Upper lobe of left lung (tissue), 6 donors: ENCODE results near the gene CACNB2. TPM values are rescaled to one million over a fixed set of nuclear protein-coding genes. Genes with fewer than 3 reads are reported as not detected.

ENCODE experiments used
- ATAC-seq, 2 donors: fragments of 200-7000 bp; cut with Tn5 transposase; one replicate each; pipeline ENCODE4 v1.9.1; 2022; ENCODE audit warnings: mild to moderate bottlenecking in 2 of 2, moderate library complexity in 2 of 2; ENCODE audit not compliant: low FRiP score in 2 of 2
- DNase-seq, 2 donors: peaks; one replicate each; pipeline ENCODE4 v3.0.0-alpha.2; 2019 to 2020
- H3K27ac ChIP-seq, 4 donors: fragments of 200-600 bp; sonication (generic); one replicate each; pipeline ENCODE4 v1.5.1; 2016 to 2019
- H3K27me3 ChIP-seq, 4 donors: fragments of 200-600 bp; sonication (generic); one replicate each; pipeline ENCODE4 v1.5.1; 2017 to 2019
- H3K36me3 ChIP-seq, 4 donors: fragments of 200-600 bp; sonication (generic); one replicate each; pipeline ENCODE4 v1.5.1; 2016 to 2019
- H3K4me1 ChIP-seq, 4 donors: fragments of 200-600 bp; sonication (generic); one replicate each; pipeline ENCODE4 v1.5.1; 2018 to 2019
- H3K4me3 ChIP-seq, 4 donors: fragments of 200-600 bp; sonication (generic); one replicate each; pipeline ENCODE4 v1.5.1; 2017 to 2019; ENCODE audit warnings: mild to moderate bottlenecking in 2 of 4, moderate library complexity in 1 of 4
- H3K9me3 ChIP-seq, 4 donors: fragments of 200-600 bp; sonication (generic); one replicate each; pipeline ENCODE4 v1.5.1; 2018 to 2019
- EP300 ChIP-seq, 4 donors: sonication (generic); formaldehyde crosslinking; IDR thresholded peaks; one replicate each; pipeline ENCODE4 v1.5.1; 2017; ENCODE audit warnings: antibody characterized with exemption in 4 of 4, control low read depth in 2 of 4
- POLR2A ChIP-seq, 4 donors: fragments of 450-650 bp; IDR thresholded peaks; one replicate each; pipeline ENCODE4 v1.5.1; 2016 to 2017; ENCODE audit warnings: antibody characterized with exemption in 4 of 4, mild to moderate bottlenecking in 2 of 4
- POLR2AphosphoS5 ChIP-seq, 2 donors: sonication (generic); formaldehyde crosslinking; IDR thresholded peaks; one replicate each; pipeline ENCODE4 v1.5.1; 2017; ENCODE audit warnings: antibody characterized with exemption in 2 of 2
- WGBS, 2 donors: methylation state at CpG; one replicate each; pipeline ENCODE4 v1.1.5; 2017 to 2018; 5-methylcytosine and 5-hydroxymethylcytosine counted together
- total RNA-seq, 6 donors: library from RNA; depleted of rRNA in 4 of 6; stranded (reverse); fragments of >200 nt in 4 of 6; gene quantifications; one replicate each; pipeline versions ENCODE4 v1.1.0 to v1.2.1, GENCODE V29; 2016 to 2021
- TF ChIP-seq, protein P1 (sequence below), 6 experiments: fragments of 450-650 bp in 4 of 6; fragments of 200-600 bp in 2 of 6; sonication (generic) in 2 of 6; IDR thresholded peaks; one replicate each; pipeline ENCODE4 v1.5.1; 2016 to 2019; ENCODE audit warnings: antibody characterized with exemption in 6 of 6
- donor health status: DM: no; HTN: no; CAD: no; lungs with moderate emphysema.
- donor health status: DM: no; HTN: yes; CAD: no; lungs with severe emphysema.

The CACNB2 gene
- total RNA-seq, 6 donors from 2014 or later, result 1.4 to 6.3 (median 2.9) TPM

DNA sequence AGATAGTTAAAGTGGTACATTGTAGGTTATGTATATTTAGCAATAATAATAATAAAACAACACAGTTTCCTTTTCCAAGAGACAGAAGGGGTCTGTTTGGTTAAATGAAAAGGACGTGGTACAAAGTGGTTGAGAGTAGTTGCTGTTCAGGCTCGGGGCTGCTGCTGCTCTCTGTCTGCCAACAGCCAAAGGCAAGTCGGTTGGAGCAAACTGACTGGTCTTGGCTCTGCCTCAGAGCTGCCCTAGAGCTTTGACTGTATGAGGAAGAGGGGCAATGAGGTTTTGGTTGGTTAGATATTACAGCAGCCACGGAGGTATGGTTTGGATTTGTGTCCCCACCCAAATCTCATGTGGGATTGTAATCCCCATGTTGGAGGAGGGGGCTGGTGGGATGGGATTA is 95.3 kb downstream of the CACNB2 start:
- H3K4me3 ChIP-seq, result no peak overlapping the region
- TF ChIP-seq, protein P1, sequence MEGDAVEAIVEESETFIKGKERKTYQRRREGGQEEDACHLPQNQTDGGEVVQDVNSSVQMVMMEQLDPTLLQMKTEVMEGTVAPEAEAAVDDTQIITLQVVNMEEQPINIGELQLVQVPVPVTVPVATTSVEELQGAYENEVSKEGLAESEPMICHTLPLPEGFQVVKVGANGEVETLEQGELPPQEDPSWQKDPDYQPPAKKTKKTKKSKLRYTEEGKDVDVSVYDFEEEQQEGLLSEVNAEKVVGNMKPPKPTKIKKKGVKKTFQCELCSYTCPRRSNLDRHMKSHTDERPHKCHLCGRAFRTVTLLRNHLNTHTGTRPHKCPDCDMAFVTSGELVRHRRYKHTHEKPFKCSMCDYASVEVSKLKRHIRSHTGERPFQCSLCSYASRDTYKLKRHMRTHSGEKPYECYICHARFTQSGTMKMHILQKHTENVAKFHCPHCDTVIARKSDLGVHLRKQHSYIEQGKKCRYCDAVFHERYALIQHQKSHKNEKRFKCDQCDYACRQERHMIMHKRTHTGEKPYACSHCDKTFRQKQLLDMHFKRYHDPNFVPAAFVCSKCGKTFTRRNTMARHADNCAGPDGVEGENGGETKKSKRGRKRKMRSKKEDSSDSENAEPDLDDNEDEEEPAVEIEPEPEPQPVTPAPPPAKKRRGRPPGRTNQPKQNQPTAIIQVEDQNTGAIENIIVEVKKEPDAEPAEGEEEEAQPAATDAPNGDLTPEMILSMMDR (IDR thresholded peaks at IDR 0.05), result no peak
- TF ChIP-seq EP300 (IDR thresholded peaks at IDR 0.05) (no peak), POLR2A (IDR thresholded peaks at IDR 0.05) (no peak), POLR2AphosphoS5 (IDR thresholded peaks at IDR 0.05) (no peak)
- no peaks in the 10 kb centered on the region for H3K36me3 ChIP-seq
- no peaks in the 10 kb centered on the region for H3K4me1 ChIP-seq
- 66 to 68% methylated on average over 4 of the region's 4 CpGs for WGBS, 2 donors
- ATAC-seq, result no peak
- no peaks in the 10 kb centered on the region for H3K9me3 ChIP-seq
- DNase-seq, result no peak
- no peaks in the 10 kb centered on the region for H3K27me3 ChIP-seq
- H3K27ac ChIP-seq, result no peak overlapping the region

DNA sequence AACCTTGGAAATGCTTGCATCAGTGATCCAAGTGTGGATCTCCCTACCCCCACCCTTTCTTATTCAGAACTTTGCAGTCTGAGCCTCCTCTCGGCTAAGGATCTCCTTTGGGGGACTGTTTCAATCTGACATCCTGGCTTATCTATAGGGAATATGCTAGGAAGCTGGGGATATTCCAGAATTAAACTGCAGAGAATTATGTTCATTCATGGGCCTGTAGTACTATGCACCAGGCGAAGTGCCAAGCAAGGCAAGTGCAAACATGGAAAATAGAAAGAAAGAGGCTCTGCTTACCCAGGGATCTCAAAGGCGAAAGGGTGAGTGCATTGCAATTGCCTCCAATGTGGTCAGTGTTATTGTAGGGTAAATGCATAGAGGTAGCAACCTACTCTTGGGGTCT is 96.5 kb downstream of the CACNB2 start:
- H3K4me3 ChIP-seq, result no peak overlapping the region
- no peak overlapping the region for H3K27ac ChIP-seq
- no peaks in the 10 kb centered on the region for H3K9me3 ChIP-seq
- DNase-seq, result no peak
- no peaks in the 10 kb centered on the region for H3K36me3 ChIP-seq
- H3K4me1 ChIP-seq, result no peaks in the 10 kb centered on the region
- ATAC-seq, result no peak
- TF ChIP-seq, protein P1 (IDR thresholded peaks at IDR 0.05), result no peak
- TF ChIP-seq EP300 (IDR thresholded peaks at IDR 0.05), result no peak
- no peak for TF ChIP-seq POLR2AphosphoS5 (IDR thresholded peaks at IDR 0.05)
- TF ChIP-seq POLR2A (IDR thresholded peaks at IDR 0.05), result no peak
- H3K27me3 ChIP-seq, result no peaks in the 10 kb centered on the region
- WGBS, 2 donors, result 50 to 59% methylated on average over 3 of the region's 3 CpGs

DNA sequence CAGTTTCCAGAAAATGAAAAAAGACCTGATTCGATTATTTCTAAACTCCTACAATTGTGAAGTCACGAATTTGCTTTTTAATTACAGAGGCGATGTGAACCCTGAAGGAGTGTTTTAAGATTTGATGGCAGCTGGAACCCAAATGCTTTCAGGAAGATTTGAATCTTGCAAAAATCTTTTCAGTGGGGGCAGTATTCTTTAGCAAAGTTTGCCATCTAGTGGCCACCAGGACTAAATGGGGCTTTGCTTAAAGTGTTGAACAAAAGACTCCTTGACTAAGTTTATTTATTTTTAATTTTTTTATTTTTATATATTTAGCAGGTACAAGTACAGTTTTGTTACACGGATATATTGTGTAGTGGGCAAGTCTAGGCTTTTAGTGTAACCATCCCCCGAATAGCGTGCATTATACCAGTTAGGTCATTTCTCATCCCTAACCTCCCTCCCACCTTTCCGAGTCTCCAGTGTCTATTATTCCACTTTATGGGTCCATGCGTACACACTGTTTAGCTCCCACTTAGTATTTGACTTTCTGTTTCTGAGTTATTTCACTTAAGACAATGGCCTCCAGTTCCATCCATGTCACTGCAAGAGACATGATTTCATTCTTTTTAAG is 98.8 kb downstream of the CACNB2 start:
- Histone ChIP-seq H3K27me3 (no peaks in the 10 kb centered on the region), H3K36me3 (no peaks in the 10 kb centered on the region), H3K4me3 (no peak overlapping the region), H3K27ac (no peak overlapping the region), H3K9me3 (no peaks in the 10 kb centered on the region), H3K4me1 (no peaks in the 10 kb centered on the region)
- DNase-seq (no peak), ATAC-seq (peak in 1 of 2 donors; percentile 46)
- 52 to 53% methylated on average over 8 of the region's 8 CpGs for WGBS, 2 donors
- TF ChIP-seq POLR2A (IDR thresholded peaks at IDR 0.05) (no peak), POLR2AphosphoS5 (IDR thresholded peaks at IDR 0.05) (no peak)
- TF ChIP-seq, protein P1 (IDR thresholded peaks at IDR 0.05), result peak in 4 of 6 experiments; percentile 28 to 43 (median 31)

DNA sequence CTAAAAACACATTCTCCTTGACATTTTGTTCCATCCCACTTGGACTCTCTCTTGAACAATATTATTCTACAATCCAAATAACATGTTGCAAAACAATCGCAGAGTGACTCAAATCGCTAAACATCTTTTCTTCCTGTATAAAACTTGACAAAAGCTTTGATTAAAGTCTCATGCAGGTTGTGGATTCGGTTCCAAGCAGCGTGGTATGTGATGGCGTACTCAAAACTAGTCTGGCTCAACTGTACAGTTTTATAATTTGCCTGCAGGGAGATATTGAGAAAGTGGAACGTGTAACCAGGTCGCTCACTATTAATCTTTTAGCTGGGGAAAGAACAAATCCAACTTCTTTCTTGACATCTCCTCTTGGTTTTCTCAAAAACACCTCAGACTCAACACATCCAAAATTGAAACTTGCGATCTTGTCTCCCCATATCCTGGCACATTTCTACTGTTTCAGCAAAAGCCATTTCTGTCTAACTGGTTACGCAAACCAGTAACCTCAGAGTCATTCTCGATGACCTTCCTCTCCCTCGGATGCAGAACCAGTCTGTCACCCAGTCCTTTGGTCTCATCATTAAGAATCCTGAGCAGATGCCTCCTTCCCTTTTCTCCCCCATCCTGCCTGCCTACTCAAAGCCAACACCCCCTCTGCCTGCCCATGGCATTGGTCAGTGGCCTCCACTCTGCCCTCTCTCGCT is 100.1 kb downstream of the CACNB2 start:
- H3K4me3 ChIP-seq, result no peak overlapping the region
- H3K27ac ChIP-seq, result no peak overlapping the region
- no peaks in the 10 kb centered on the region for H3K9me3 ChIP-seq
- DNase-seq (no peak), ATAC-seq (peak in 1 of 2 donors; percentile 76)
- no peaks in the 10 kb centered on the region for H3K36me3 ChIP-seq
- WGBS, 2 donors, result 66% methylated on average over 12 of the region's 12 CpGs
- no peaks in the 10 kb centered on the region for H3K27me3 ChIP-seq
- no peaks in the 10 kb centered on the region for H3K4me1 ChIP-seq
- peak in 1 of 2 donors; percentile 5 for TF ChIP-seq POLR2AphosphoS5 (IDR thresholded peaks at IDR 0.05)
- TF ChIP-seq, protein P1 (IDR thresholded peaks at IDR 0.05), result no peak

DNA sequence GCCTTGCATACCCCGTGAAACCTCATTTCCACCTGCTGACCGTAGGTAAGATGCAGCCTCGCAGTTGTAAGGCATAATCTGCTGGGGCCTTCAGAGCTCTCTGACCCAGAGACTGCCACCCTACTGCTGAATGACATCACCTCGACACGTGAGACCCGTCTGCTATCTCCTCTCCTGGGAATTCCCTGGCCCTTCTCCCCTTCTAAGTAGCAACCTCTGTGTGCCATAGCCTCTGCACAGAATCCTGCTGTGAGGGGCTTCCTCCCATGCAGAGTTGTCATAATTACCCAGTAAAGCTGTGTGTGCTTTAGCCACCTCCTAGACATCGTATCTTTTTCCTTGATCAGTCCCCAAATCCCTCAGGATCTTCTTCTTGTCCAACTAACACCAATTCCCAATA is 106.7 kb downstream of the CACNB2 start:
- Histone ChIP-seq H3K27me3 (no peaks in the 10 kb centered on the region), H3K36me3 (no peaks in the 10 kb centered on the region), H3K9me3 (no peaks in the 10 kb centered on the region), H3K27ac (no peak overlapping the region), H3K4me3 (no peak overlapping the region), H3K4me1 (no peaks in the 10 kb centered on the region)
- TF ChIP-seq, protein P1 (IDR thresholded peaks at IDR 0.05), result no peak
- TF ChIP-seq POLR2AphosphoS5 (IDR thresholded peaks at IDR 0.05) (no peak), EP300 (IDR thresholded peaks at IDR 0.05) (no peak), POLR2A (IDR thresholded peaks at IDR 0.05) (no peak)
- ATAC-seq, result no peak
- 84% methylated on average over 7 of the region's 7 CpGs for WGBS, 2 donors
- no peak for DNase-seq
